Astrocyte (in vitro differentiated cells and primary cell): ENCODE data around the gene BNIPL. TPM values are rescaled to one million over a fixed set of nuclear protein-coding genes. Genes with fewer than 3 reads are reported as not detected.
A peak's percentile ranks its signal among the peaks of the same experiment; 100 is the strongest.

Experiments
- DNase-seq: peaks from one replicate; pipeline ENCODE4 v3.0.0-alpha.2; 2010; ENCODE audit warnings: low read depth
- FAIRE-seq: peaks from 2 replicates; lab custom pipeline; 2011; peaks lifted over from hg19 to GRCh38; lab: Jason Lieb, UNC
- H2AFZ ChIP-seq: 2 replicates; pipeline ENCODE4 v1.6.0; 2012; ENCODE audit warnings: low read depth, low read length, inconsistent platforms
- H3K27ac ChIP-seq: 2 replicates; pipeline ENCODE4 v1.5.1; 2011; ENCODE audit warnings: low read depth, low read length, inconsistent platforms
- H3K27me3 ChIP-seq: 2 replicates; pipeline ENCODE4 v1.6.0; 2011; ENCODE audit warnings: low read length, inconsistent platforms; ENCODE audit not compliant: insufficient read depth
- H3K36me3 ChIP-seq: 2 replicates; pipeline ENCODE4 v1.5.1; 2011; ENCODE audit warnings: low read length, inconsistent platforms; ENCODE audit not compliant: insufficient read depth
- H3K4me1 ChIP-seq: 2 replicates; pipeline ENCODE4 v1.5.1; 2011; ENCODE audit warnings: low read length, inconsistent platforms; ENCODE audit not compliant: insufficient read depth
- H3K4me2 ChIP-seq: 2 replicates; pipeline ENCODE4 v1.6.0; 2012; ENCODE audit warnings: low read length, inconsistent platforms
- H3K4me3 ChIP-seq: 2 replicates; pipeline ENCODE4 v1.5.1; 2011; ENCODE audit warnings: low read depth, mild to moderate bottlenecking, low read length, inconsistent platforms; ENCODE audit not compliant: insufficient read depth
- H3K79me2 ChIP-seq: 2 replicates; pipeline ENCODE4 v1.6.0; 2012; ENCODE audit warnings: mild to moderate bottlenecking, low read length, inconsistent platforms; ENCODE audit not compliant: insufficient read depth
- H3K9ac ChIP-seq: 2 replicates; pipeline ENCODE4 v1.6.0; 2012; ENCODE audit warnings: mild to moderate bottlenecking, low read length, inconsistent platforms
- H3K9me3 ChIP-seq: 2 replicates; pipeline ENCODE4 v1.5.1; 2012; ENCODE audit warnings: low read depth, mild to moderate bottlenecking, low read length, inconsistent platforms; ENCODE audit not compliant: insufficient read depth
- H4K20me1 ChIP-seq: 2 replicates; pipeline ENCODE4 v1.6.0; 2012; ENCODE audit warnings: low read length, inconsistent platforms; ENCODE audit not compliant: insufficient read depth
- H3K27ac Mint-ChIP-seq: one replicate; pipeline ENCODE4 v1.8.0; 2021; ENCODE audit warnings: mild to moderate bottlenecking, mixed read lengths; ENCODE audit not compliant: unreplicated experiment
- H3K27me3 Mint-ChIP-seq: one replicate; pipeline ENCODE4 v1.8.0; 2021; ENCODE audit warnings: low read depth, mixed read lengths; ENCODE audit not compliant: unreplicated experiment
- H3K36me3 Mint-ChIP-seq: one replicate; pipeline ENCODE4 v1.8.0; 2021; ENCODE audit warnings: low read depth, mixed read lengths; ENCODE audit not compliant: unreplicated experiment
- H3K4me1 Mint-ChIP-seq: one replicate; pipeline ENCODE4 v1.8.0; 2021; ENCODE audit warnings: low read depth, mixed read lengths; ENCODE audit not compliant: unreplicated experiment
- H3K4me3 Mint-ChIP-seq: one replicate; pipeline ENCODE4 v1.8.0; 2021; ENCODE audit warnings: mild to moderate bottlenecking, moderate library complexity, mixed read lengths; ENCODE audit not compliant: unreplicated experiment
- H3K9me3 Mint-ChIP-seq: one replicate; pipeline ENCODE4 v1.8.0; 2021; ENCODE audit warnings: mild to moderate bottlenecking, mixed read lengths; ENCODE audit not compliant: unreplicated experiment
- EZH2 ChIP-seq: IDR thresholded peaks from 2 replicates; pipeline ENCODE4 v1.6.1; 2012; ENCODE audit warnings: mild to moderate bottlenecking, low read length, inconsistent platforms; ENCODE audit not compliant: insufficient read depth
- total RNA-seq: library from RNA; stranded (reverse); gene quantifications from 2 replicates; pipeline ENCODE4 v1.2.1, GENCODE V29; 2021
- TF ChIP-seq, protein P1 (sequence below): IDR thresholded peaks from 2 replicates; pipeline ENCODE4 v1.5.1; 2011; ENCODE audit warnings: low read depth, mild to moderate bottlenecking, inconsistent platforms, low read length, moderate library complexity; ENCODE audit not compliant: insufficient read depth

BNIPL gene
- total RNA-seq, 1 donor from 2014 or later: 0.73 TPM

GRCh38 chr1:151048645-151049032 lies 12.3 kb downstream of the BNIPL start:
- peaks cover 11% of the 10 kb centered on the region for H3K4me1 ChIP-seq
- peak overlapping the region; percentile 58 for H2AFZ ChIP-seq
- H3K9me3 ChIP-seq: no peaks in the 10 kb centered on the region
- Mint-ChIP-seq H3K9me3 (no peaks in the 10 kb centered on the region), H3K27me3 (no peaks in the 10 kb centered on the region), H3K4me1 (peaks cover 2% of the 10 kb centered on the region), H3K27ac (peak overlapping the region; percentile 95), H3K36me3 (peaks cover 10% of the 10 kb centered on the region), H3K4me3 (peak overlapping the region; percentile 97)
- TF ChIP-seq, protein P1, sequence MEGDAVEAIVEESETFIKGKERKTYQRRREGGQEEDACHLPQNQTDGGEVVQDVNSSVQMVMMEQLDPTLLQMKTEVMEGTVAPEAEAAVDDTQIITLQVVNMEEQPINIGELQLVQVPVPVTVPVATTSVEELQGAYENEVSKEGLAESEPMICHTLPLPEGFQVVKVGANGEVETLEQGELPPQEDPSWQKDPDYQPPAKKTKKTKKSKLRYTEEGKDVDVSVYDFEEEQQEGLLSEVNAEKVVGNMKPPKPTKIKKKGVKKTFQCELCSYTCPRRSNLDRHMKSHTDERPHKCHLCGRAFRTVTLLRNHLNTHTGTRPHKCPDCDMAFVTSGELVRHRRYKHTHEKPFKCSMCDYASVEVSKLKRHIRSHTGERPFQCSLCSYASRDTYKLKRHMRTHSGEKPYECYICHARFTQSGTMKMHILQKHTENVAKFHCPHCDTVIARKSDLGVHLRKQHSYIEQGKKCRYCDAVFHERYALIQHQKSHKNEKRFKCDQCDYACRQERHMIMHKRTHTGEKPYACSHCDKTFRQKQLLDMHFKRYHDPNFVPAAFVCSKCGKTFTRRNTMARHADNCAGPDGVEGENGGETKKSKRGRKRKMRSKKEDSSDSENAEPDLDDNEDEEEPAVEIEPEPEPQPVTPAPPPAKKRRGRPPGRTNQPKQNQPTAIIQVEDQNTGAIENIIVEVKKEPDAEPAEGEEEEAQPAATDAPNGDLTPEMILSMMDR: peak; percentile 26
- TF ChIP-seq EZH2: no peak
- H3K27me3 ChIP-seq: no peaks in the 10 kb centered on the region
- peak overlapping the region; percentile 77 for H3K4me3 ChIP-seq
- H3K27ac ChIP-seq: no peak overlapping the region
- H3K36me3 ChIP-seq: peaks cover 25% of the 10 kb centered on the region
- DNase-seq (no peak), FAIRE-seq (no peak)
- H4K20me1 ChIP-seq: peaks cover 36% of the 10 kb centered on the region
- H3K4me2 ChIP-seq: peak overlapping the region; percentile 95
- peak overlapping the region; percentile 83 for H3K9ac ChIP-seq
- peaks cover 4% of the 10 kb centered on the region for H3K79me2 ChIP-seq

DNA sequence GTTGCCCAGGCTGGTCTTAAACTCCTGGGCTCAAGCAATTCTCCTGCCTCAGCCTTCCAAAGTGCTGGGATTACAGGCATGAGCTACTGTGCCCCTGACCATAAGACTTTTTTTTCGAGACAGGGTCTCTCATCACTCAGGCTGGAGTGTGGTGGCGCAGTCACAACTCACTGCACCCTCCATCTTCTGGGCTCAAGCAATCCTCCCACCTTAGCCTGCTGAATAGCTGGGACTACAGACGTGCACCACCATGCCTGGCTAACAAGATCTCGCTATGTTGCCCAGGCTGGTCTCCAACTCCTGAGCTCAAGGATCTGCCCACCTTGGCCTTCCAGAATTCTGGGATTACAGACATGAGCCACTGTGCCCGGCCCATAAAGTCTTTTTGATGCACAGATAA lies 13.1 kb downstream of the BNIPL start:
- Histone ChIP-seq H2AFZ (no peak overlapping the region), H3K27ac (no peak overlapping the region), H3K9me3 (no peaks in the 10 kb centered on the region), H3K4me2 (no peak overlapping the region), H4K20me1 (peaks cover 44% of the 10 kb centered on the region), H3K4me3 (no peak overlapping the region), H3K9ac (no peak overlapping the region), H3K4me1 (peaks cover 11% of the 10 kb centered on the region), H3K36me3 (peaks cover 32% of the 10 kb centered on the region), H3K79me2 (peaks cover 8% of the 10 kb centered on the region), H3K27me3 (no peaks in the 10 kb centered on the region)
- H3K4me1 Mint-ChIP-seq: peaks cover 2% of the 10 kb centered on the region
- DNase-seq (no peak), FAIRE-seq (no peak)
- peaks cover 11% of the 10 kb centered on the region for H3K36me3 Mint-ChIP-seq
- H3K27me3 Mint-ChIP-seq: no peaks in the 10 kb centered on the region
- TF ChIP-seq, protein P1: no peak
- TF ChIP-seq EZH2: no peak
- H3K4me3 Mint-ChIP-seq: peak overlapping the region; percentile 97
- H3K27ac Mint-ChIP-seq: no peak overlapping the region
- H3K9me3 Mint-ChIP-seq: no peaks in the 10 kb centered on the region

GRCh38 chr1:151050051-151050688 lies 13.8 kb downstream of the BNIPL start:
- Mint-ChIP-seq H3K9me3 (no peaks in the 10 kb centered on the region), H3K4me3 (peak overlapping the region; percentile 97), H3K4me1 (peaks cover 6% of the 10 kb centered on the region), H3K27ac (no peak overlapping the region), H3K36me3 (peaks cover 14% of the 10 kb centered on the region), H3K27me3 (no peaks in the 10 kb centered on the region)
- Histone ChIP-seq H3K36me3 (peaks cover 39% of the 10 kb centered on the region), H3K9me3 (no peaks in the 10 kb centered on the region), H3K27ac (no peak overlapping the region), H3K4me1 (peaks cover 11% of the 10 kb centered on the region), H4K20me1 (peaks cover 51% of the 10 kb centered on the region), H3K9ac (no peak overlapping the region), H3K4me2 (no peak overlapping the region), H3K27me3 (no peaks in the 10 kb centered on the region), H3K4me3 (no peak overlapping the region), H2AFZ (no peak overlapping the region), H3K79me2 (peaks cover 15% of the 10 kb centered on the region)
- no peak for FAIRE-seq
- no peak for DNase-seq
- no peak for TF ChIP-seq EZH2
- TF ChIP-seq, protein P1: no peak
